HFFc6 (cell line): Measurements from ENCODE around the gene TUNAR. TPM values are rescaled to one million over a fixed set of nuclear protein-coding genes. Genes with fewer than 3 reads are reported as not detected.

Source experiments
- DNase-seq: peaks from one replicate; pipeline ENCODE4 v3.0.0-alpha.2; 2018
- H3K27ac Mint-ChIP-seq: 2 replicates; pipeline ENCODE4 v1.8.0; 2020; ENCODE audit warnings: mild to moderate bottlenecking, mixed read lengths
- H3K27me3 Mint-ChIP-seq: 2 replicates; pipeline ENCODE4 v1.8.0; 2021; ENCODE audit warnings: mild to moderate bottlenecking, moderate library complexity, mixed read lengths; ENCODE audit not compliant: insufficient read depth
- H3K36me3 Mint-ChIP-seq: 2 replicates; pipeline ENCODE4 v1.8.0; 2021; ENCODE audit warnings: low read depth, mixed read lengths
- H3K4me1 Mint-ChIP-seq: 2 replicates; pipeline ENCODE4 v1.8.0; 2020; ENCODE audit warnings: low read depth, mixed read lengths
- H3K4me3 Mint-ChIP-seq: 2 replicates; pipeline ENCODE4 v1.8.0; 2020; ENCODE audit warnings: mild to moderate bottlenecking, moderate library complexity, mixed read lengths
- H3K9me3 Mint-ChIP-seq: 2 replicates; pipeline ENCODE4 v1.8.0; 2020; ENCODE audit warnings: mild to moderate bottlenecking, mixed read lengths
- CTCF ChIP-seq: fragments of 200-600 bp; sonication (generic); IDR thresholded peaks from 2 replicates; pipeline ENCODE4 v1.5.0; 2021; ENCODE audit warnings: antibody characterized with exemption, mild to moderate bottlenecking
- total RNA-seq, 6 experiments: library from RNA; stranded (reverse); fragmentation: NEBNext Ultra II Directional; extraction: Animal tissue kit (Norgen Biotek cat#: 25700); gene quantifications; 2 replicates in 1 of 6; 3 replicates in 5 of 6; pipeline ENCODE4 v1.2.3, GENCODE V29; 2021

TUNAR gene
- total RNA-seq, 6 experiments from 2014 or later: not detected

- Mint-ChIP-seq H3K27ac (no peak overlapping the region), H3K27me3 (no peaks in the 10 kb centered on the region; the same call in 1 of the 2 replicates), H3K4me3 (no peak overlapping the region), H3K4me1 (no peaks in the 10 kb centered on the region), H3K9me3 (peaks cover 13% of the 10 kb centered on the region), H3K36me3 (no peaks in the 10 kb centered on the region)
- TF ChIP-seq CTCF: no peak
- no peak for DNase-seq
Measured at GRCh38 chr14:95936041-95936440, 59.4 kb downstream of the TUNAR start.

- no peak for TF ChIP-seq CTCF
- H3K4me1 Mint-ChIP-seq: no peaks in the 10 kb centered on the region
- H3K4me3 Mint-ChIP-seq: no peak overlapping the region
- peaks cover 21% of the 10 kb centered on the region for H3K9me3 Mint-ChIP-seq
- H3K27me3 Mint-ChIP-seq: no peaks in the 10 kb centered on the region
- no peak for DNase-seq
- no peaks in the 10 kb centered on the region for H3K36me3 Mint-ChIP-seq
- no peak overlapping the region for H3K27ac Mint-ChIP-seq
Measured at GRCh38 chr14:95939335-95939734, 62.7 kb downstream of the TUNAR start.

- DNase-seq: no peak
- Mint-ChIP-seq H3K36me3 (no peaks in the 10 kb centered on the region), H3K9me3 (peaks cover 22% of the 10 kb centered on the region), H3K27ac (no peak overlapping the region), H3K4me3 (no peak overlapping the region), H3K4me1 (no peaks in the 10 kb centered on the region), H3K27me3 (peaks cover 1% of the 10 kb centered on the region; the same call in 1 of the 2 replicates)
- no peak for TF ChIP-seq CTCF
Measured at GRCh38 chr14:95941897-95942296, 65.3 kb downstream of the TUNAR start.

GRCh38 chr14:95943699-95944098, 67.1 kb downstream of the TUNAR start:
- Mint-ChIP-seq H3K36me3 (no peaks in the 10 kb centered on the region), H3K27ac (no peak overlapping the region), H3K27me3 (peaks cover 1% of the 10 kb centered on the region; the same call in 1 of the 2 replicates), H3K9me3 (peaks cover 18% of the 10 kb centered on the region), H3K4me3 (no peak overlapping the region), H3K4me1 (no peaks in the 10 kb centered on the region)
- no peak for TF ChIP-seq CTCF
- no peak for DNase-seq

- peaks cover 1% of the 10 kb centered on the region; the same call in 1 of the 2 replicates for H3K27me3 Mint-ChIP-seq
- H3K4me1 Mint-ChIP-seq: no peaks in the 10 kb centered on the region
- H3K4me3 Mint-ChIP-seq: no peak overlapping the region
- no peak overlapping the region for H3K27ac Mint-ChIP-seq
- no peak for DNase-seq
- H3K9me3 Mint-ChIP-seq: peaks cover 18% of the 10 kb centered on the region
- TF ChIP-seq CTCF: no peak
- H3K36me3 Mint-ChIP-seq: no peaks in the 10 kb centered on the region
Measured at GRCh38 chr14:95944462-95944861, 67.8 kb downstream of the TUNAR start.

- no peaks in the 10 kb centered on the region; the same call in 1 of the 2 replicates for H3K36me3 Mint-ChIP-seq
- no peaks in the 10 kb centered on the region for H3K4me1 Mint-ChIP-seq
- peaks cover 1% of the 10 kb centered on the region; the same call in 1 of the 2 replicates for H3K27me3 Mint-ChIP-seq
- no peak for TF ChIP-seq CTCF
- peaks cover 5% of the 10 kb centered on the region for H3K9me3 Mint-ChIP-seq
- no peak overlapping the region for H3K27ac Mint-ChIP-seq
- DNase-seq: no peak
- H3K4me3 Mint-ChIP-seq: no peak overlapping the region
Measured at GRCh38 chr14:95946867-95947266, 70.2 kb downstream of the TUNAR start.
